ENCODE results near the gene ZNF774.
A peak's percentile ranks its signal among the peaks of the same experiment; 100 is the strongest.

Gene ZNF774

DNA sequence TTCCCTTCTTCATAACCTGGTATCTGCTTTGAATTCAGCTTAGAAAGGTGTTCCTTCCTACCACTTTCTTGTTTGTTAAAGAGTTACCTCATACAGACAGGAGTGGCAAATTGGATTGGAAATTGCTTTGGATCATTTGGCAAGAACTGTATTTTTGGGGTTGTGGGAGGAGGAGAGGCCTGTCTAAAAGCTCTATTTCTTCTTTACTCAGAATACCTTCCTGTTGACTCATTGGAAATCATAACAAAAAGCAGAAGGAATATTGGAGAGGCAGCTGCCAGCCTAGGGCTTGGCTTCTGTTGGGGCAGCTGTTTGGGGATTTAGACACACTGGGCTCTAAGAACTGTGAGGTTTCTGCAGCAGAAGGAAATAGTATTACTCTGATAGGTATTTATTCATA lies 50.1 kb downstream of the ZNF774 start:
- TF ChIP-seq, protein P1, sequence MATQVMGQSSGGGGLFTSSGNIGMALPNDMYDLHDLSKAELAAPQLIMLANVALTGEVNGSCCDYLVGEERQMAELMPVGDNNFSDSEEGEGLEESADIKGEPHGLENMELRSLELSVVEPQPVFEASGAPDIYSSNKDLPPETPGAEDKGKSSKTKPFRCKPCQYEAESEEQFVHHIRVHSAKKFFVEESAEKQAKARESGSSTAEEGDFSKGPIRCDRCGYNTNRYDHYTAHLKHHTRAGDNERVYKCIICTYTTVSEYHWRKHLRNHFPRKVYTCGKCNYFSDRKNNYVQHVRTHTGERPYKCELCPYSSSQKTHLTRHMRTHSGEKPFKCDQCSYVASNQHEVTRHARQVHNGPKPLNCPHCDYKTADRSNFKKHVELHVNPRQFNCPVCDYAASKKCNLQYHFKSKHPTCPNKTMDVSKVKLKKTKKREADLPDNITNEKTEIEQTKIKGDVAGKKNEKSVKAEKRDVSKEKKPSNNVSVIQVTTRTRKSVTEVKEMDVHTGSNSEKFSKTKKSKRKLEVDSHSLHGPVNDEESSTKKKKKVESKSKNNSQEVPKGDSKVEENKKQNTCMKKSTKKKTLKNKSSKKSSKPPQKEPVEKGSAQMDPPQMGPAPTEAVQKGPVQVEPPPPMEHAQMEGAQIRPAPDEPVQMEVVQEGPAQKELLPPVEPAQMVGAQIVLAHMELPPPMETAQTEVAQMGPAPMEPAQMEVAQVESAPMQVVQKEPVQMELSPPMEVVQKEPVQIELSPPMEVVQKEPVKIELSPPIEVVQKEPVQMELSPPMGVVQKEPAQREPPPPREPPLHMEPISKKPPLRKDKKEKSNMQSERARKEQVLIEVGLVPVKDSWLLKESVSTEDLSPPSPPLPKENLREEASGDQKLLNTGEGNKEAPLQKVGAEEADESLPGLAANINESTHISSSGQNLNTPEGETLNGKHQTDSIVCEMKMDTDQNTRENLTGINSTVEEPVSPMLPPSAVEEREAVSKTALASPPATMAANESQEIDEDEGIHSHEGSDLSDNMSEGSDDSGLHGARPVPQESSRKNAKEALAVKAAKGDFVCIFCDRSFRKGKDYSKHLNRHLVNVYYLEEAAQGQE (IDR thresholded peaks at IDR 0.05; ENCODE audit: insufficient replicate concordance, low read depth): no peak
- no peak for TF ChIP-seq GABPA (IDR thresholded peaks at IDR 0.05; ENCODE audit: low read depth)
- TF ChIP-seq, protein P2, sequence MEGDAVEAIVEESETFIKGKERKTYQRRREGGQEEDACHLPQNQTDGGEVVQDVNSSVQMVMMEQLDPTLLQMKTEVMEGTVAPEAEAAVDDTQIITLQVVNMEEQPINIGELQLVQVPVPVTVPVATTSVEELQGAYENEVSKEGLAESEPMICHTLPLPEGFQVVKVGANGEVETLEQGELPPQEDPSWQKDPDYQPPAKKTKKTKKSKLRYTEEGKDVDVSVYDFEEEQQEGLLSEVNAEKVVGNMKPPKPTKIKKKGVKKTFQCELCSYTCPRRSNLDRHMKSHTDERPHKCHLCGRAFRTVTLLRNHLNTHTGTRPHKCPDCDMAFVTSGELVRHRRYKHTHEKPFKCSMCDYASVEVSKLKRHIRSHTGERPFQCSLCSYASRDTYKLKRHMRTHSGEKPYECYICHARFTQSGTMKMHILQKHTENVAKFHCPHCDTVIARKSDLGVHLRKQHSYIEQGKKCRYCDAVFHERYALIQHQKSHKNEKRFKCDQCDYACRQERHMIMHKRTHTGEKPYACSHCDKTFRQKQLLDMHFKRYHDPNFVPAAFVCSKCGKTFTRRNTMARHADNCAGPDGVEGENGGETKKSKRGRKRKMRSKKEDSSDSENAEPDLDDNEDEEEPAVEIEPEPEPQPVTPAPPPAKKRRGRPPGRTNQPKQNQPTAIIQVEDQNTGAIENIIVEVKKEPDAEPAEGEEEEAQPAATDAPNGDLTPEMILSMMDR (IDR thresholded peaks at IDR 0.05; ENCODE audit: insufficient read depth, low read length): no peak
- TF ChIP-seq SPI1 (IDR thresholded peaks at IDR 0.05; ENCODE audit: borderline replicate concordance, low read depth): no peak
- no peak for TF ChIP-seq POLR2AphosphoS5 (IDR thresholded peaks at IDR 0.05; ENCODE audit: low read depth)
- Histone ChIP-seq H3K27ac (replicated peaks) (peak overlapping the region; percentile 86), H3K4me3 (replicated peaks; ENCODE audit: insufficient read depth, low read length) (no peak overlapping the region), H3K27me3 (ENCODE audit: insufficient read depth, poor library complexity, severe bottlenecking) (no peaks in the 10 kb centered on the region)
- peak in 1 of 2 experiments; percentile 70 for DNase-seq (ENCODE audit: low read depth in 1 of 2, low spot score in 1 of 2)

DNA sequence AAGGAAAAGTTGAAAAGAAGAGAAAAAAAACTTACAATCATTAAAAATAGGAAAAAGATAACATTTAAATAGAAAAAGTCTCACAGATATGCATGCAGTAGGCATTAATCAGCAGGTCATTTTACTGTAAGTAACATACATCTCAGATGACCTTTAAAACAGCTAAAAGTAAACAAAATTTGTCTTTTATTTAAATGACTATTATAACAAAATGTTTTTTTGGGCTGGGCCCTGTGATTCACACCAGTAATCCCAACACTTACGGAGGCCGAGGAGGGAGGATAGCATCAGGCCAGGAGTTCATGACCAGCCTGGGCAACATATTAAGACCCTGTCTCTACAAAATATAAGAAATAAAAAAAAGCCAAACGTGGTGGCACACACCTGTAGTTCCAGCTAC lies 50.7 kb downstream of the ZNF774 start:
- H3K4me3 ChIP-seq (replicated peaks; ENCODE audit: insufficient read depth, low read length): no peak overlapping the region
- no peaks in the 10 kb centered on the region for H3K27me3 ChIP-seq (ENCODE audit: insufficient read depth, poor library complexity, severe bottlenecking)
- DNase-seq (ENCODE audit: low read depth in 1 of 2, low spot score in 1 of 2): no peak
- TF ChIP-seq POLR2AphosphoS5 (IDR thresholded peaks at IDR 0.05; ENCODE audit: low read depth) (no peak), GABPA (IDR thresholded peaks at IDR 0.05; ENCODE audit: low read depth) (no peak), SPI1 (IDR thresholded peaks at IDR 0.05; ENCODE audit: borderline replicate concordance, low read depth) (no peak)
- TF ChIP-seq, protein P2 (IDR thresholded peaks at IDR 0.05; ENCODE audit: insufficient read depth, low read length): no peak
- TF ChIP-seq, protein P1 (IDR thresholded peaks at IDR 0.05; ENCODE audit: insufficient replicate concordance, low read depth): no peak
- peak overlapping the region; percentile 86 for H3K27ac ChIP-seq (replicated peaks)

DNA sequence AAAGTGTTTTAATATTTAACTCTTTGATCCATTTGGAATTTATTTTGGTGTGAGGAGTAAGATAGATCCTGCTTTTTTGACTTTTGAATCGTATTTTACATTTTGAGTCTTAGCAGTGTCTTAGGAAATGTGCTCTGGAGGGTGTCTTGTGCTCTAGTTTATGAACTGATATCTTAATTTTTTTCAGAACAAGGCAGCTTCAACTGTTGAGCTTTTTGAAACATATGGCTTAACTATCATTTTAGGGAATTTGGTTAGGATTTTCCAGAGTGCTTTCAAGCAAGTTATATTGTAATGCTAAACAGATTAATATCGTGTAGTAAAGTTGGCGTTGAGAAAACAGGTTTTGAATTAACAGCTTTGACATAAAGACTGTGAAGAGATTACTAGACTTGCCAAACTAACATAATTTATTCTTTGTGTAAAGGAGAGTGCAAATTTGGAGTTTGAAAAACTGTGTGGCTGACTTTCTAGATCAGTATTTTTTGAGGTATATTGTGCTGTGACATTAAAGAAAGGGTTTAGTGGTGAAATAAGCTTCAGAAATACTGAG lies 53.0 kb downstream of the ZNF774 start:
- Histone ChIP-seq H3K27ac (replicated peaks) (no peak overlapping the region), H3K4me3 (replicated peaks; ENCODE audit: insufficient read depth, low read length) (no peak overlapping the region), H3K27me3 (ENCODE audit: insufficient read depth, poor library complexity, severe bottlenecking) (no peaks in the 10 kb centered on the region)
- DNase-seq (ENCODE audit: low read depth in 1 of 2, low spot score in 1 of 2): no peak
- TF ChIP-seq POLR2AphosphoS5 (IDR thresholded peaks at IDR 0.05; ENCODE audit: low read depth) (no peak), GABPA (IDR thresholded peaks at IDR 0.05; ENCODE audit: low read depth) (no peak), SPI1 (IDR thresholded peaks at IDR 0.05; ENCODE audit: borderline replicate concordance, low read depth) (no peak)
- TF ChIP-seq, protein P2 (IDR thresholded peaks at IDR 0.05; ENCODE audit: insufficient read depth, low read length): no peak
- TF ChIP-seq, protein P1 (IDR thresholded peaks at IDR 0.05; ENCODE audit: insufficient replicate concordance, low read depth): no peak

All from HL-60 (cell line).